HepG2 (cell line): Measurements from ENCODE around the gene NISCH. TPM values are rescaled to one million over a fixed set of nuclear protein-coding genes. Genes with fewer than 3 reads are reported as not detected.

ENCODE experiments used
- CENPX ChIP-seq: sonication (generic); formaldehyde crosslinking; IDR thresholded peaks from 2 replicates; pipeline ENCODE4 v1.9.0; 2021; ENCODE audit warnings: mild to moderate bottlenecking, missing genetic modification reagents, moderate library complexity
- CHD2 ChIP-seq: IDR thresholded peaks from 2 replicates; pipeline ENCODE4 v1.6.1; 2011; ENCODE audit warnings: low read depth, low read length, improper control_type of control experiment
- HES4 ChIP-seq: sonication (generic); formaldehyde crosslinking; IDR thresholded peaks from 2 replicates; pipeline ENCODE4 v1.9.0; 2021; ENCODE audit warnings: mild to moderate bottlenecking, missing genetic modification reagents, borderline replicate concordance
- HNRNPK ChIP-seq: fragments of 200-400 bp; formaldehyde crosslinking; IDR thresholded peaks from 2 replicates; pipeline ENCODE4 v1.6.1; 2018; ENCODE audit warnings: low read length, low read depth, moderate library complexity, mild to moderate bottlenecking; ENCODE audit not compliant: poor library complexity, severe bottlenecking
- KLF12 ChIP-seq: sonication (generic); formaldehyde crosslinking; IDR thresholded peaks from 2 replicates; pipeline ENCODE4 v1.4.0; 2020; ENCODE audit warnings: missing genetic modification reagents, borderline replicate concordance
- MAZ ChIP-seq, 2 experiments: sonication (generic) in 1 of 2; formaldehyde crosslinking in 1 of 2; IDR thresholded peaks; 2 replicates each; pipeline versions ENCODE4 v1.5.0 to v1.6.1; 2012 to 2020; ENCODE audit warnings: low read depth in 2 of 2, mild to moderate bottlenecking in 2 of 2, borderline replicate concordance in 1 of 2, improper control_type of control experiment in 1 of 2, low read length in 1 of 2, missing genetic modification reagents in 1 of 2, moderate library complexity in 1 of 2
- MTF2 ChIP-seq: sonication (generic); formaldehyde crosslinking; IDR thresholded peaks from 2 replicates; pipeline ENCODE4 v1.5.0; 2020; ENCODE audit warnings: missing genetic modification reagents, borderline replicate concordance
- SALL1 ChIP-seq: sonication (generic); formaldehyde crosslinking; IDR thresholded peaks from 2 replicates; pipeline ENCODE4 v1.8.0; 2022; ENCODE audit warnings: mild to moderate bottlenecking, missing genetic modification reagents
- SNAPC5 ChIP-seq: sonication (generic); formaldehyde crosslinking; IDR thresholded peaks from 2 replicates; pipeline ENCODE4 v1.8.1; 2023; ENCODE audit warnings: mild to moderate bottlenecking, missing genetic modification reagents, borderline replicate concordance
- SNRNP70 ChIP-seq: fragments of 200-400 bp; formaldehyde crosslinking; IDR thresholded peaks from 2 replicates; pipeline ENCODE4 v1.6.1; 2017; ENCODE audit warnings: mild to moderate bottlenecking, low read depth, low read length, moderate library complexity
- SRSF1 ChIP-seq: fragments of 200-400 bp; formaldehyde crosslinking; optimal IDR thresholded peaks from 2 replicates; pipeline ENCODE3; 2017; ENCODE audit warnings: mild to moderate bottlenecking, low read depth, low read length, moderate library complexity
- STAT5B ChIP-seq: sonication (generic); formaldehyde crosslinking; IDR thresholded peaks from 2 replicates; pipeline ENCODE4 v1.4.0; 2020; ENCODE audit warnings: missing genetic modification reagents
- SYNCRIP ChIP-seq: fragments of 200-400 bp; formaldehyde crosslinking; IDR thresholded peaks from 2 replicates; pipeline ENCODE4 v1.6.1; 2018; ENCODE audit warnings: mild to moderate bottlenecking, low read depth, low read length; ENCODE audit not compliant: insufficient read depth
- TFAP4 ChIP-seq: sonication (generic); IDR thresholded peaks from 2 replicates; pipeline ENCODE4 v1.6.1; 2016; ENCODE audit warnings: low read depth, borderline replicate concordance
- TFDP2 ChIP-seq: sonication (generic); formaldehyde crosslinking; IDR thresholded peaks from 2 replicates; pipeline ENCODE4 v1.4.0; 2020; ENCODE audit warnings: missing genetic modification reagents
- THAP8 ChIP-seq: sonication (generic); formaldehyde crosslinking; IDR thresholded peaks from 2 replicates; pipeline ENCODE4 v1.5.1; 2020; ENCODE audit warnings: missing genetic modification reagents, mild to moderate bottlenecking, borderline replicate concordance
- TP53 ChIP-seq: sonication (generic); formaldehyde crosslinking; conservative IDR thresholded peaks from 2 replicates; pipeline ENCODE4 v1.4.0; 2020; ENCODE audit warnings: missing genetic modification reagents
- ZBTB4 ChIP-seq: sonication (generic); formaldehyde crosslinking; IDR thresholded peaks from 2 replicates; pipeline ENCODE4 v1.4.0; 2020; ENCODE audit warnings: missing genetic modification reagents, mild to moderate bottlenecking, borderline replicate concordance
- ZFP36L2 ChIP-seq: sonication (generic); formaldehyde crosslinking; IDR thresholded peaks from 2 replicates; pipeline ENCODE4 v1.4.0; 2020; ENCODE audit warnings: missing genetic modification reagents
- ZFP41 ChIP-seq: sonication (generic); formaldehyde crosslinking; IDR thresholded peaks from 2 replicates; pipeline ENCODE4 v1.4.0; 2020; ENCODE audit warnings: mild to moderate bottlenecking, missing genetic modification reagents, borderline replicate concordance
- ZNF431 ChIP-seq: sonication (generic); formaldehyde crosslinking; IDR thresholded peaks from 2 replicates; pipeline ENCODE4 v1.9.0; 2022; ENCODE audit warnings: missing genetic modification reagents, low read depth, mild to moderate bottlenecking, borderline replicate concordance
- ZNF546 ChIP-seq: sonication (generic); formaldehyde crosslinking; conservative IDR thresholded peaks from 2 replicates; pipeline ENCODE4 v1.8.1; 2023; ENCODE audit warnings: mild to moderate bottlenecking, missing genetic modification reagents
- ZNF549 ChIP-seq: sonication (generic); formaldehyde crosslinking; IDR thresholded peaks from 2 replicates; pipeline ENCODE4 v1.5.0; 2020; ENCODE audit warnings: missing genetic modification reagents
- polyA plus RNA-seq, 8 experiments: library from polyadenylated mRNA; depleted of rRNA in 3 of 8; stranded (reverse) in 7 of 8; unstranded in 1 of 8; fragments of >200 nt; fragmentation: Illumina TruSeq in 4 of 8; extraction: Trizol in 4 of 8; gene quantifications; 2 replicates each; pipeline versions ENCODE4 v1.2.1 to v1.2.3, GENCODE V29; 2011 to 2016; ENCODE audit warnings: low read depth in 4 of 8, missing spikeins in 1 of 8, mixed read lengths in 1 of 8; ENCODE audit not compliant: insufficient read depth in 1 of 8
- total RNA-seq, 5 experiments: library from RNA; depleted of rRNA; stranded (reverse); fragments of >200 nt; fragmentation: Illumina TruSeq; extraction: Trizol; gene quantifications; 2 replicates each; pipeline ENCODE4 v1.2.3, GENCODE V29; 2016; ENCODE audit warnings: low read depth in 1 of 5

The NISCH gene
- total and polyA plus RNA-seq, 2 of the 13 experiments (the other 11 are each of a cell fraction or from before 2014, with no cell fraction given) = 27.0 to 47.6 TPM

GRCh38 chr3:52533623-52534280, 78.3 kb downstream of the NISCH start, which contains the start of gene NT5DC2 (continued):
- TF ChIP-seq TFDP2 (CRISPR knock-in tag) (0 out of 2 replicates have a peak, but pooled peaks have one; percentile 11), TP53 (no peak), CHD2 (no peak), HES4 (CRISPR knock-in tag) (peak; percentile 96), SNRNP70 (no peak), SALL1 (peak; percentile 47), KLF12 (CRISPR knock-in tag) (peak; percentile 36; the same call in 1 of the 2 replicates), HNRNPK (peak; percentile 46), ZBTB4 (CRISPR knock-in tag) (no peak), SYNCRIP (no peak), ZNF549 (no peak), STAT5B (CRISPR knock-in tag) (no peak), ZFP36L2 (CRISPR knock-in tag) (no peak), TFAP4 (no peak), THAP8 (CRISPR knock-in tag) (no peak), CENPX (no peak), ZNF431 (CRISPR knock-in tag) (no peak), ZNF546 (CRISPR knock-in tag) (peak; percentile 87; the same call in 1 of the 2 replicates), ZFP41 (CRISPR knock-in tag) (peak; percentile 58; the same call in 1 of the 2 replicates), MTF2 (CRISPR knock-in tag) (no peak), MAZ (IDR thresholded peaks at IDR 0.05; ENCODE audit: borderline replicate concordance, low read depth, low read length) (peak; percentile 96), MAZ (CRISPR knock-in tag; IDR thresholded peaks at IDR 0.05; ENCODE audit: low read depth) (peak; percentile 70), SNAPC5 (no peak), SRSF1 (peak; percentile 41)
